Calu3 (cell line): ENCODE data around the gene HBE1. TPM values are rescaled to one million over a fixed set of nuclear protein-coding genes. Genes with fewer than 3 reads are reported as not detected.

Source experiments
- BruUV-seq: library from RNA; stranded (reverse); fragments of 400-500 nt; replicated peaks from 2 replicates; lab custom pipeline; 2021; lab: Mats Ljungman, UMichigan
- CTCF ChIA-PET: fragments of 300-600 bp; sonication (Branson Sonifier 250); formaldehyde crosslinking; loops from one replicate; lab custom pipeline; 2022; ENCODE audit warnings: antibody characterized with exemption; lab: Charles Lee
- DNase-seq: peaks from one replicate; pipeline ENCODE4 v3.0.0; 2022
- H3K27ac Mint-ChIP-seq: one replicate; pipeline ENCODE4 v1.8.0; 2022; ENCODE audit warnings: mixed read lengths; ENCODE audit not compliant: unreplicated experiment
- H3K27me3 Mint-ChIP-seq: one replicate; pipeline ENCODE4 v1.8.0; 2022; ENCODE audit warnings: mixed read lengths; ENCODE audit not compliant: unreplicated experiment
- H3K36me3 Mint-ChIP-seq: one replicate; pipeline ENCODE4 v1.8.0; 2022; ENCODE audit warnings: mild to moderate bottlenecking, moderate library complexity, mixed read lengths; ENCODE audit not compliant: insufficient read depth, unreplicated experiment
- H3K4me1 Mint-ChIP-seq: one replicate; pipeline ENCODE4 v1.8.0; 2022; ENCODE audit warnings: mild to moderate bottlenecking, low read depth, mixed read lengths; ENCODE audit not compliant: unreplicated experiment
- H3K4me3 Mint-ChIP-seq: one replicate; pipeline ENCODE4 v1.8.0; 2022; ENCODE audit warnings: mild to moderate bottlenecking, low read depth, moderate library complexity, mixed read lengths; ENCODE audit not compliant: unreplicated experiment
- H3K9me3 Mint-ChIP-seq: one replicate; pipeline ENCODE4 v1.8.0; 2022; ENCODE audit warnings: low read depth, mixed read lengths; ENCODE audit not compliant: unreplicated experiment
- intact Hi-C: fragments of 100-400 bp; cut with micrococcal nuclease; formaldehyde crosslinking; loops from one replicate; pipeline ENCODE4 v1.10.0; 2022; ENCODE audit not compliant: unreplicated experiment
- total RNA-seq: library from RNA; stranded (reverse); gene quantifications from 2 replicates; pipeline ENCODE4 v1.2.3, GENCODE V29; 2022
- TF ChIP-seq, protein P1 (sequence below): fragments of 200-600 bp; IDR thresholded peaks from one replicate; pipeline ENCODE4 v1.8.0; 2022; ENCODE audit warnings: antibody characterized with exemption; ENCODE audit not compliant: unreplicated experiment

HBE1 gene
- total RNA-seq, 1 experiment from 2014 or later, result not detected

- no peaks in the 10 kb centered on the region for H3K36me3 Mint-ChIP-seq
- intact Hi-C loops, result no loop called here
- H3K4me1 Mint-ChIP-seq, result peaks cover 8% of the 10 kb centered on the region
- CTCF ChIA-PET, result no interaction called here
- no peaks in the 10 kb centered on the region for H3K9me3 Mint-ChIP-seq
- H3K27me3 Mint-ChIP-seq, result no peaks in the 10 kb centered on the region
- no TSS peak for BruUV-seq
- no peak overlapping the region for H3K4me3 Mint-ChIP-seq
- TF ChIP-seq, protein P1, sequence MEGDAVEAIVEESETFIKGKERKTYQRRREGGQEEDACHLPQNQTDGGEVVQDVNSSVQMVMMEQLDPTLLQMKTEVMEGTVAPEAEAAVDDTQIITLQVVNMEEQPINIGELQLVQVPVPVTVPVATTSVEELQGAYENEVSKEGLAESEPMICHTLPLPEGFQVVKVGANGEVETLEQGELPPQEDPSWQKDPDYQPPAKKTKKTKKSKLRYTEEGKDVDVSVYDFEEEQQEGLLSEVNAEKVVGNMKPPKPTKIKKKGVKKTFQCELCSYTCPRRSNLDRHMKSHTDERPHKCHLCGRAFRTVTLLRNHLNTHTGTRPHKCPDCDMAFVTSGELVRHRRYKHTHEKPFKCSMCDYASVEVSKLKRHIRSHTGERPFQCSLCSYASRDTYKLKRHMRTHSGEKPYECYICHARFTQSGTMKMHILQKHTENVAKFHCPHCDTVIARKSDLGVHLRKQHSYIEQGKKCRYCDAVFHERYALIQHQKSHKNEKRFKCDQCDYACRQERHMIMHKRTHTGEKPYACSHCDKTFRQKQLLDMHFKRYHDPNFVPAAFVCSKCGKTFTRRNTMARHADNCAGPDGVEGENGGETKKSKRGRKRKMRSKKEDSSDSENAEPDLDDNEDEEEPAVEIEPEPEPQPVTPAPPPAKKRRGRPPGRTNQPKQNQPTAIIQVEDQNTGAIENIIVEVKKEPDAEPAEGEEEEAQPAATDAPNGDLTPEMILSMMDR, result no peak
- DNase-seq, result no peak
- H3K27ac Mint-ChIP-seq, result no peak overlapping the region
Measured at GRCh38 chr11:5284637-5285036, 14.9 kb upstream of the HBE1 start.

GRCh38 chr11:5283882-5284281 lies 14.1 kb upstream of the HBE1 start:
- Mint-ChIP-seq H3K4me3 (no peak overlapping the region), H3K27ac (no peak overlapping the region), H3K4me1 (peaks cover 8% of the 10 kb centered on the region), H3K36me3 (no peaks in the 10 kb centered on the region), H3K9me3 (no peaks in the 10 kb centered on the region), H3K27me3 (no peaks in the 10 kb centered on the region)
- DNase-seq, result no peak
- CTCF ChIA-PET, result no interaction called here
- TF ChIP-seq, protein P1, result no peak
- intact Hi-C loops, result no loop called here
- no TSS peak for BruUV-seq

- no peaks in the 10 kb centered on the region for H3K27me3 Mint-ChIP-seq
- BruUV-seq, result no TSS peak
- H3K27ac Mint-ChIP-seq, result no peak overlapping the region
- CTCF ChIA-PET, result no interaction called here
- TF ChIP-seq, protein P1, result no peak
- intact Hi-C loops, result no loop called here
- no peak overlapping the region for H3K4me3 Mint-ChIP-seq
- DNase-seq, result no peak
- no peaks in the 10 kb centered on the region for H3K36me3 Mint-ChIP-seq
- no peaks in the 10 kb centered on the region for H3K9me3 Mint-ChIP-seq
- H3K4me1 Mint-ChIP-seq, result peaks cover 8% of the 10 kb centered on the region
Measured at GRCh38 chr11:5283086-5283485, 13.3 kb upstream of the HBE1 start.

DNA sequence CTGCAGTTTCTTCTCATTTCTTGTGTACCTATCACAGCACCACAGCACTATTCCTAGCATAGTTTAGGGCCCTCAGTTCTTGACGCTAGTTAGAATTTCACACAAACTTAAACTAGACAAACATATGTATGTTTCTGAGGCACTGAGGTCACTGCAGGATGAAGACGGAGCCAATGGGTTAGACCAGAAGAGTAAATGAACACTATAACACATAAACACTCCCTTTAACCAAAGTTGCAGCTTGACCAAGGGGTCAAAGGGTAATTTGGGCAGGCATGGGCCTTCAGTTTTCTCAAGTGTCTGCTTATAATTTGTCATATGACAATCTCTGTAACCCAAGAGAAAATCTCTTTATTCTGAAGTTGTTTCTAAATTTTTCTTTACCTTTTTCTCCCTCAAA lies 12.9 kb upstream of the HBE1 start:
- TF ChIP-seq, protein P1, result no peak
- no TSS peak for BruUV-seq
- no peak overlapping the region for H3K27ac Mint-ChIP-seq
- no peak for DNase-seq
- peaks cover 8% of the 10 kb centered on the region for H3K4me1 Mint-ChIP-seq
- H3K9me3 Mint-ChIP-seq, result no peaks in the 10 kb centered on the region
- no peaks in the 10 kb centered on the region for H3K36me3 Mint-ChIP-seq
- intact Hi-C loops, result no loop called here
- CTCF ChIA-PET, result no interaction called here
- H3K27me3 Mint-ChIP-seq, result no peaks in the 10 kb centered on the region
- H3K4me3 Mint-ChIP-seq, result no peak overlapping the region
